ENCODE measurements around the gene SCG2. TPM values are rescaled to one million over a fixed set of nuclear protein-coding genes. Genes with fewer than 3 reads are reported as not detected.

SCG2 gene
- total RNA-seq, 1 donor from 2014 or later = 52.9 TPM

DNA sequence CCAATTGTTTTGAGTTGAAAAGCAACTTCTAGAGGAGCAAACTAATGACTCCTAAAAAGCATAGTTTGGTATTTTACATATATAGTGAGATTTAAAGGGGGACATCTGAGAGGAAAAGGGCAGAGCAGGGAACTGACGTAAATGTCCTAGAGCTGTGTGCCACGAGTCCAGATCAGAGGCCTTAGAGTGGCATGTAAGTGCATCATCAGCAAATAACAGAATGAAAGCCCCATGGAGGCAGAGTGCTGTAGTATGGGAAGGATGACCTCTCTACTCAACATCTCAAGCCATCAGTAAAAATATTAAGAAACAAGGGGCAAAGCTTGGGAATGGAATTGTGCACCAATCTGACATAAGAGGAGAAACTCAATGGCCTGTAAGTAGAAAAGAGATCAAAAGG lies 31.4 kb downstream of the SCG2 start:
- no peak for DNase-seq

- DNase-seq = no peak
Observed at GRCh38 chr2:223566396-223566795, 35.8 kb downstream of the SCG2 start.

DNA sequence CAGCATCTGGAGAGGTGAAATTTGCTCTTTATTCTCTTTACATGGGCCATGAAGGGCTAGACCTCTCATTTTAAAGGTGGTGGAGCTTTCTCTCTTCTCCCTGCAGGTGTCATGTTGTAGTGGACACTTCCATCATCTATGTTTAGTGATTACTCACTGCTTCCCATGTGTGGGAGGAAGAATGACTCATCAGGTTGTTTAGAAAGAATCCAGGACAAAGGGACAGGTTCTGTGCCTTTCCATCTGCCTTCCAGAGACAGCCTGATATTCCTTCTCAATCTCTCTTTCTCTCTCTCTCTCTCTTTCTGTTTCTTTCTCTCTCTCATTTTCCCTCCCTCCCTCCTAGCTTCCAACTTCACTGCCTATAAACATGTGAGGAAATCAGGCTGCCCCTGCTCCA lies 38.7 kb downstream of the SCG2 start:
- DNase-seq = no peak

DNA sequence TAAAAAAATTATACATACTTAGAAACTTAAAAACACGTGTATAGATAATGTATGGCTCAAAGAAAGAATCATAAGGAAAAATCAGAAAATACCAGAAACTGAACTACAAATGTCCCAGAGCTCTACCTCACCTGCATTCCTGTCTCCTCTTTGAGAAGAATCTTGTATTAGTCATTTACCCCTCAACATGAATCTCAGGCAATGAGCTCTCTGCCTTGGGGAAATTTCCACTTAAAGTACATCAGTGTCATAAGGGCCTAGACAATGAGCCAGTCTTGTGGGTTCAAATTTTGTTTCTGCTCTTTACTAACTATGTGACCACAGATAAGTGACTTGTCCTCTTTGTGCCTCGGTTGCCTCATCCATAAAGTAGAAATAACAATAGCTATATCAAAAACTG lies 40.1 kb downstream of the SCG2 start:
- DNase-seq = no peak

- no peak for DNase-seq
Observed at GRCh38 chr2:223560749-223561435, 41.3 kb downstream of the SCG2 start.

- no peak for DNase-seq
Observed at GRCh38 chr2:223558970-223559369, 43.2 kb downstream of the SCG2 start.

DNA sequence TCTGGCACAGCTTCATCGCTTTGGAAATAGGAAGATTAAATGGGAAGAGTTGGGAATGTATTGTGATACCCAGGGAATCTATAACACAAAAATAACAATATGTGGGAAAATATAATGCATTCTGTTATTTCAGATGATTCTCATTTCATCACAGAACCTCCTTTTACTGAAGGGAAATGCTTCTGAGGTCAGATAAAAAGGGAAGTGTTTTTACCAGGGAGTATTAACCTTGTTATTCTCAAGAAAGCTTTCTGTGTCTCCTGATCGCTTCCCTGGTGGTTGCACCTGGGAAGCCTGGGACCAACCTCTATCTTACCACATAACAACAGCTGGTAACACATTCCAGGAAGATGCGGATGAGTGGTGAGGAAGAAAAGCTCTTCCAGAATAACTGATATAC lies 47.2 kb downstream of the SCG2 start:
- no peak for DNase-seq

- DNase-seq = no peak
Observed at GRCh38 chr2:223549215-223549614, 52.9 kb downstream of the SCG2 start.

DNA sequence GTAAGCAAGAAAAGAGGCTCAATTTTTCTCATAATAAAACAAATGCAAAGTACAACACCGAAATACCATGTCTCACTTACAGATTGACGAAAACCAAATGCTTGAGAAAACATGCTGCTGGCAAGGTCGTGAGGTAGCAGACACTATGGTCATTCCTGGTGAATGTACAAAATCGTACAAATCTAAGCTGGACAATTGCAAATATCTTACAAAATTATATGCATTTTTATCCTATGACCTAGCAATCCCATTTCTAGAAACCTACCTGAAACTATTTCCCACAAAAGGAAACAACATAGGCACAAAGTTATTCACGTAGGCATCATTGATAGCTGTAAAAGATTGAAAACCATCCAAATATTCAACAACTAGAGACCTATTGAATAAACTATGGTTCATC lies 54.0 kb downstream of the SCG2 start:
- no peak for DNase-seq

Other genes starting within 250 kb of the SCG2 start
- 2.7 TPM for gene AP1S3, start 235.2 kb upstream of the SCG2 start, total RNA-seq